Keratinocyte (primary cell): Measurements from ENCODE around the gene RHEX. TPM values are rescaled to one million over a fixed set of nuclear protein-coding genes. Genes with fewer than 3 reads are reported as not detected.

Experiments
- DNase-seq: peaks from one replicate; pipeline ENCODE4 v3.0.0-alpha.2; 2011; ENCODE audit warnings: low read depth, missing footprints, low spot score
- FAIRE-seq: peaks from 2 replicates; lab custom pipeline; 2011; peaks lifted over from hg19 to GRCh38; lab: Jason Lieb, UNC
- H2AFZ ChIP-seq: 2 replicates; pipeline ENCODE4 v1.6.0; 2012; ENCODE audit warnings: low read length, control low read depth, inconsistent platforms; ENCODE audit not compliant: control insufficient read depth
- H3K27ac ChIP-seq: 2 replicates; pipeline ENCODE4 v1.5.1; 2011; ENCODE audit warnings: low read length; ENCODE audit not compliant: control insufficient read depth, insufficient read depth
- H3K27me3 ChIP-seq: 3 replicates; pipeline ENCODE4 v1.6.0; 2011; ENCODE audit warnings: low read length; ENCODE audit not compliant: control insufficient read depth, insufficient read depth; ENCODE audit errors: extremely low read depth
- H3K36me3 ChIP-seq, 2 experiments: 2 replicates in 1 of 2; 3 replicates in 1 of 2; pipeline ENCODE4 v1.5.1; 2011; ENCODE audit warnings: low read length in 2 of 2, mild to moderate bottlenecking in 1 of 2; ENCODE audit not compliant: control insufficient read depth in 2 of 2, insufficient read depth in 2 of 2; ENCODE audit errors: extremely low read depth in 1 of 2
- H3K4me1 ChIP-seq: 3 replicates; pipeline ENCODE4 v1.5.1; 2011; ENCODE audit warnings: low read length; ENCODE audit not compliant: control insufficient read depth, insufficient read depth; ENCODE audit errors: extremely low read depth
- H3K4me2 ChIP-seq: 3 replicates; pipeline ENCODE4 v1.6.0; 2011; ENCODE audit warnings: low read depth, low read length; ENCODE audit not compliant: control insufficient read depth, insufficient read depth; ENCODE audit errors: extremely low read depth
- H3K4me3 ChIP-seq, 3 experiments: fragments of 200-600 bp in 1 of 3; sonication (generic) in 1 of 3; 2 replicates in 2 of 3; 3 replicates in 1 of 3; pipeline ENCODE4 v1.5.1; 2011 to 2016; ENCODE audit warnings: low read length in 3 of 3, mild to moderate bottlenecking in 3 of 3, control low read depth in 2 of 3, inconsistent platforms in 1 of 3, low read depth in 1 of 3, mixed read lengths in 1 of 3, mixed run types in 1 of 3, moderate library complexity in 1 of 3; ENCODE audit not compliant: control insufficient read depth in 2 of 3, insufficient read depth in 2 of 3; ENCODE audit errors: extremely low read depth in 1 of 3
- H3K79me2 ChIP-seq: 2 replicates; pipeline ENCODE4 v1.6.0; 2012; ENCODE audit warnings: low read length; ENCODE audit not compliant: control insufficient read depth, insufficient read depth
- H3K9ac ChIP-seq: 3 replicates; pipeline ENCODE4 v1.6.0; 2011; ENCODE audit warnings: low read length; ENCODE audit not compliant: control insufficient read depth, insufficient read depth; ENCODE audit errors: extremely low read depth
- H3K9me1 ChIP-seq: 3 replicates; pipeline ENCODE4 v1.6.0; 2011; ENCODE audit warnings: low read length; ENCODE audit not compliant: control insufficient read depth, insufficient read depth; ENCODE audit errors: extremely low read depth
- H3K9me3 ChIP-seq: 2 replicates; pipeline ENCODE4 v1.5.1; 2012; ENCODE audit warnings: low read depth, low read length; ENCODE audit not compliant: control insufficient read depth
- H4K20me1 ChIP-seq: 3 replicates; pipeline ENCODE4 v1.6.0; 2011; ENCODE audit warnings: low read length; ENCODE audit not compliant: control insufficient read depth, insufficient read depth; ENCODE audit errors: extremely low read depth
- CTCF ChIP-seq, 3 experiments: IDR thresholded peaks in 1 of 3; conservative IDR thresholded peaks in 1 of 3; optimal IDR thresholded peaks in 1 of 3; 2 replicates in 2 of 3; 3 replicates in 1 of 3; pipeline versions ENCODE3 to v1.5.1; 2011; ENCODE audit warnings: low read length in 3 of 3, mild to moderate bottlenecking in 3 of 3, moderate library complexity in 2 of 3, control low read depth in 1 of 3, inconsistent platforms in 1 of 3; ENCODE audit not compliant: insufficient read depth in 2 of 3; ENCODE audit errors: extremely low read depth in 1 of 3
- EZH2 ChIP-seq: IDR thresholded peaks from one replicate; pipeline ENCODE4 v1.6.1; 2012; ENCODE audit warnings: inconsistent platforms, mild to moderate bottlenecking, low read length, moderate library complexity
- dilution Hi-C: fragments of 300-500 bp; cut with MboI; formaldehyde crosslinking; loops from one replicate; pipeline ENCODE4 v1.7.0; 2020; ENCODE audit warnings: low sequenced_read_pairs; ENCODE audit not compliant: extremely low pct_ligation_motif_present
- polyA plus RNA-seq, 5 experiments: library from polyadenylated mRNA; depleted of rRNA in 3 of 5; stranded (reverse) in 3 of 5; stranded (forward) in 1 of 5; unstranded in 1 of 5; fragments of >200 nt; gene quantifications; 1 replicate in 1 of 5; 2 replicates in 3 of 5; 3 replicates in 1 of 5; pipeline versions ENCODE4 v1.2.1 to v1.2.3, GENCODE V29; 2011 to 2012; ENCODE audit warnings: missing spikeins in 2 of 5, low read depth in 1 of 5, low replicate concordance in 1 of 5

The RHEX gene
- polyA plus RNA-seq, 1 donor (not counting 4 experiments of a cell fraction or from before 2014, with no cell fraction given) = not detected

GRCh38 chr1:206040328-206040727, 12.6 kb upstream of the RHEX start:
- H3K4me2 ChIP-seq = no peak overlapping the region
- FAIRE-seq (no peak), DNase-seq (no peak)
- H3K4me1 ChIP-seq = peaks cover 6% of the 10 kb centered on the region
- no peaks in the 10 kb centered on the region for H3K36me3 ChIP-seq
- dilution Hi-C loops = no loop called here
- H3K9me3 ChIP-seq = no peaks in the 10 kb centered on the region
- H3K27me3 ChIP-seq = no peaks in the 10 kb centered on the region
- no peaks in the 10 kb centered on the region for H3K79me2 ChIP-seq
- H2AFZ ChIP-seq = no peak overlapping the region
- no peak overlapping the region for H3K27ac ChIP-seq
- H3K4me3 ChIP-seq = no peak overlapping the region
- H4K20me1 ChIP-seq = no peaks in the 10 kb centered on the region
- H3K9ac ChIP-seq = no peak overlapping the region
- TF ChIP-seq CTCF (optimal IDR thresholded peaks at IDR 0.05 in 1 of 3, IDR thresholded peaks at IDR 0.05 in 1 of 3, conservative IDR thresholded peaks at IDR 0.05 in 1 of 3; ENCODE audit: extremely low read depth in 1 of 3, insufficient read depth in 2 of 3, low read length in 3 of 3) (no peak), EZH2 (no peak)
- no peaks in the 10 kb centered on the region for H3K9me1 ChIP-seq

GRCh38 chr1:206041640-206042039, 11.3 kb upstream of the RHEX start:
- H3K27ac ChIP-seq = no peak overlapping the region
- no peaks in the 10 kb centered on the region for H3K9me3 ChIP-seq
- H3K79me2 ChIP-seq = no peaks in the 10 kb centered on the region
- peak overlapping the region; percentile 8 for H3K4me2 ChIP-seq
- no peaks in the 10 kb centered on the region for H3K27me3 ChIP-seq
- H3K4me3 ChIP-seq = no peak overlapping the region
- FAIRE-seq = peak; percentile 68
- TF ChIP-seq EZH2 (no peak), CTCF (optimal IDR thresholded peaks at IDR 0.05 in 1 of 3, IDR thresholded peaks at IDR 0.05 in 1 of 3, conservative IDR thresholded peaks at IDR 0.05 in 1 of 3; ENCODE audit: extremely low read depth in 1 of 3, insufficient read depth in 2 of 3, low read length in 3 of 3) (no peak)
- H4K20me1 ChIP-seq = no peaks in the 10 kb centered on the region
- no peaks in the 10 kb centered on the region for H3K36me3 ChIP-seq
- H3K9me1 ChIP-seq = no peaks in the 10 kb centered on the region
- DNase-seq = no peak
- H3K4me1 ChIP-seq = peaks cover 6% of the 10 kb centered on the region
- no peak overlapping the region for H3K9ac ChIP-seq
- dilution Hi-C loops = no loop called here
- peak overlapping the region; percentile 5 for H2AFZ ChIP-seq
